A549 (cell line): ENCODE results near the gene GIT1. TPM values are rescaled to one million over a fixed set of nuclear protein-coding genes. Genes with fewer than 3 reads are reported as not detected.

Experiments used
- ATAC-seq, 2 experiments: fragments of 200-7000 bp in 1 of 2; fragments of >200 bp in 1 of 2; cut with Nextera tagmentation in 1 of 2; cut with Tn5 transposase in 1 of 2; 3 replicates each; pipeline versions ENCODE4 v1.8.0 to v1.9.1; 2018 to 2020; ENCODE audit warnings: mild to moderate bottlenecking in 1 of 2, moderate library complexity in 1 of 2
- CTCF ChIA-PET: fragments of 300-600 bp; sonication (Branson Sonifier 250); formaldehyde crosslinking; extraction: SDS; loops from one replicate; lab custom pipeline; 2021; ENCODE audit warnings: antibody characterized with exemption, inconsistent platforms; lab: Yijun Ruan, JAX
- POLR2A ChIA-PET: fragments of 350-600 bp; formaldehyde crosslinking; extraction: SDS; loops from one replicate; lab custom pipeline; 2021; ENCODE audit warnings: antibody characterized with exemption, inconsistent platforms; lab: Yijun Ruan, JAX
- DNase-seq, 2 experiments: peaks; one replicate each; pipeline versions ENCODE4 v3.0.0 to v3.0.0-alpha.2; 2011 to 2016; ENCODE audit warnings: low read depth in 1 of 2, low spot score in 1 of 2
- FAIRE-seq: peaks from 2 replicates; lab custom pipeline; 2011; peaks lifted over from hg19 to GRCh38; lab: Jason Lieb, UNC
- H3K27ac ChIP-seq, 2 experiments: fragments of >200 bp; sonication (Bioruptor Twin); formaldehyde crosslinking; 3 replicates each; pipeline ENCODE4 v1.5.1; 2016 to 2017
- H3K4me1 ChIP-seq: fragments of >200 bp; sonication (Bioruptor Twin); formaldehyde crosslinking; 3 replicates; pipeline ENCODE4 v1.6.1; 2016
- H3K4me2 ChIP-seq: fragments of >200 bp; sonication (Bioruptor Twin); formaldehyde crosslinking; 3 replicates; pipeline ENCODE4 v1.6.1; 2016
- H3K4me3 ChIP-seq: fragments of >200 bp; sonication (Bioruptor Twin); formaldehyde crosslinking; 3 replicates; pipeline ENCODE4 v1.5.1; 2016
- H3K9me3 ChIP-seq: fragments of >200 bp; sonication (Bioruptor Twin); formaldehyde crosslinking; 3 replicates; pipeline ENCODE4 v1.6.1; 2016
- CBX2 ChIP-seq: fragments of 200-600 bp; sonication (generic); IDR thresholded peaks from 2 replicates; pipeline ENCODE4 v1.6.1; 2016; ENCODE audit warnings: low read depth, mild to moderate bottlenecking, borderline replicate concordance
- CEBPB ChIP-seq, 2 experiments: fragments of >200 bp in 1 of 2; sonication (Bioruptor Twin) in 1 of 2; formaldehyde crosslinking in 1 of 2; IDR thresholded peaks; 2 replicates each; pipeline ENCODE4 v1.6.1; 2012 to 2016
- CHD4 ChIP-seq: fragments of 200-600 bp; sonication (generic); IDR thresholded peaks from 2 replicates; pipeline ENCODE4 v1.6.1; 2016; ENCODE audit warnings: antibody characterized with exemption, mild to moderate bottlenecking, borderline replicate concordance
- EHF ChIP-seq: fragments of 250-450 bp; sonication (Bioruptor Pico); IDR thresholded peaks from 2 replicates; pipeline ENCODE4 v1.5.0; 2020; ENCODE audit warnings: mild to moderate bottlenecking
- EHMT2 ChIP-seq: fragments of 200-600 bp; sonication (generic); IDR thresholded peaks from 2 replicates; pipeline ENCODE4 v1.6.1; 2016; ENCODE audit warnings: antibody characterized with exemption, low read depth, mild to moderate bottlenecking, moderate library complexity
- ESRRA ChIP-seq: fragments of 150-350 bp; IDR thresholded peaks from 2 replicates; pipeline ENCODE4 v1.6.1; 2014; ENCODE audit warnings: mild to moderate bottlenecking, low read length, borderline replicate concordance
- FOSL2 ChIP-seq, 2 experiments: fragments of 450-650 bp in 1 of 2; fragments of >200 bp in 1 of 2; sonication (Bioruptor Twin) in 1 of 2; formaldehyde crosslinking; IDR thresholded peaks; 2 replicates each; pipeline versions ENCODE4 v1.5.0 to v1.6.1; 2016 to 2020; ENCODE audit warnings: mild to moderate bottlenecking in 1 of 2, moderate library complexity in 1 of 2
- FOXS1 ChIP-seq: fragments of 250-450 bp; sonication (Bioruptor Pico); IDR thresholded peaks from 2 replicates; pipeline ENCODE4 v1.5.0; 2020; ENCODE audit warnings: mild to moderate bottlenecking, moderate library complexity
- GATA3 ChIP-seq: IDR thresholded peaks from 2 replicates; pipeline ENCODE4 v1.6.1; 2012; ENCODE audit warnings: borderline replicate concordance
- JUN ChIP-seq, 2 experiments: fragments of >200 bp; sonication (Bioruptor Twin); formaldehyde crosslinking; IDR thresholded peaks; 2 replicates in 1 of 2; 3 replicates in 1 of 2; pipeline ENCODE4 v1.6.1; 2016 to 2017
- JUNB ChIP-seq: fragments of >200 bp; sonication (Bioruptor Twin); formaldehyde crosslinking; IDR thresholded peaks from 2 replicates; pipeline ENCODE4 v1.6.1; 2016
- KDM5A ChIP-seq: fragments of 200-600 bp; sonication (generic); IDR thresholded peaks from 2 replicates; pipeline ENCODE4 v1.6.1; 2016; ENCODE audit warnings: antibody characterized with exemption, mild to moderate bottlenecking
- MAFK ChIP-seq: fragments of 450-650 bp; IDR thresholded peaks from 2 replicates; pipeline ENCODE4 v1.6.1; 2014; ENCODE audit not compliant: partially characterized antibody
- MAZ ChIP-seq: fragments of 150-350 bp; IDR thresholded peaks from 2 replicates; pipeline ENCODE4 v1.6.1; 2014; ENCODE audit warnings: antibody characterized with exemption, low read depth, low read length, borderline replicate concordance
- NFE2L2 ChIP-seq: fragments of 150-350 bp; conservative IDR thresholded peaks from 2 replicates; pipeline ENCODE4 v1.6.1; 2014; ENCODE audit warnings: low read length
- NR3C1 ChIP-seq: fragments of >200 bp; sonication (Bioruptor Twin); formaldehyde crosslinking; IDR thresholded peaks from 3 replicates; pipeline ENCODE4 v1.6.1; 2017
- POLR2AphosphoS2 ChIP-seq: conservative IDR thresholded peaks from 2 replicates; pipeline ENCODE4 v1.6.1; 2012; ENCODE audit warnings: low read length, improper control_type of control experiment, inconsistent platforms
- RAD21 ChIP-seq, 2 experiments: fragments of >200 bp in 1 of 2; sonication (Bioruptor Twin) in 1 of 2; formaldehyde crosslinking in 1 of 2; IDR thresholded peaks in 1 of 2; conservative IDR thresholded peaks in 1 of 2; 2 replicates in 1 of 2; 3 replicates in 1 of 2; pipeline ENCODE4 v1.6.1; 2012 to 2018; ENCODE audit warnings: inconsistent platforms in 1 of 2
- RARB ChIP-seq: fragments of 250-450 bp; sonication (Bioruptor Pico); IDR thresholded peaks from 2 replicates; pipeline ENCODE4 v1.8.0; 2021; ENCODE audit warnings: mild to moderate bottlenecking, moderate library complexity
- SREBF2 ChIP-seq: fragments of 450-650 bp; IDR thresholded peaks from 2 replicates; pipeline ENCODE4 v1.6.1; 2014; ENCODE audit warnings: mild to moderate bottlenecking, moderate library complexity
- TFCP2L1 ChIP-seq: fragments of 250-450 bp; sonication (Bioruptor Pico); IDR thresholded peaks from 2 replicates; pipeline ENCODE4 v1.5.0; 2021; ENCODE audit warnings: mild to moderate bottlenecking
- ZC3H11A ChIP-seq: fragments of 450-650 bp; IDR thresholded peaks from 2 replicates; pipeline ENCODE4 v1.6.1; 2014; ENCODE audit warnings: antibody characterized with exemption, mild to moderate bottlenecking
- ZNF302 ChIP-seq: fragments of 250-450 bp; sonication (Bioruptor Pico); IDR thresholded peaks from 2 replicates; pipeline ENCODE4 v1.9.0; 2021; ENCODE audit warnings: inconsistent platforms, mild to moderate bottlenecking, moderate library complexity
- WGBS: methylation state at CpG from one replicate; pipeline ENCODE4 v1.1.6; 2017; ENCODE audit errors: missing lambda C conversion rate; 5-methylcytosine and 5-hydroxymethylcytosine counted together
- polyA plus RNA-seq, 4 experiments: library from polyadenylated mRNA; depleted of rRNA in 3 of 4; stranded (reverse); fragments of >200 nt; fragmentation: RNase III in 1 of 4; extraction: RNeasy Plus Mini Kit Qiagen cat#74134 plus additional on column Dnase treatment in 1 of 4; gene quantifications; 2 replicates in 3 of 4; 3 replicates in 1 of 4; pipeline ENCODE4 v1.2.3, GENCODE V29; 2011 to 2017
- TF ChIP-seq, protein P1 (sequence below): fragments of 200-600 bp; sonication (generic); IDR thresholded peaks from 2 replicates; pipeline ENCODE4 v1.6.1; 2016; ENCODE audit warnings: antibody characterized with exemption, mild to moderate bottlenecking, moderate library complexity
- TF ChIP-seq, protein P2 (sequence below): fragments of >200 bp; sonication (Bioruptor Twin); formaldehyde crosslinking; IDR thresholded peaks from 2 replicates; pipeline ENCODE4 v1.6.1; 2016

The GIT1 gene
- polyA plus RNA-seq, 2 of the 4 experiments (the other 2 are of a cell fraction): 47.8 to 53.0 TPM

DNA sequence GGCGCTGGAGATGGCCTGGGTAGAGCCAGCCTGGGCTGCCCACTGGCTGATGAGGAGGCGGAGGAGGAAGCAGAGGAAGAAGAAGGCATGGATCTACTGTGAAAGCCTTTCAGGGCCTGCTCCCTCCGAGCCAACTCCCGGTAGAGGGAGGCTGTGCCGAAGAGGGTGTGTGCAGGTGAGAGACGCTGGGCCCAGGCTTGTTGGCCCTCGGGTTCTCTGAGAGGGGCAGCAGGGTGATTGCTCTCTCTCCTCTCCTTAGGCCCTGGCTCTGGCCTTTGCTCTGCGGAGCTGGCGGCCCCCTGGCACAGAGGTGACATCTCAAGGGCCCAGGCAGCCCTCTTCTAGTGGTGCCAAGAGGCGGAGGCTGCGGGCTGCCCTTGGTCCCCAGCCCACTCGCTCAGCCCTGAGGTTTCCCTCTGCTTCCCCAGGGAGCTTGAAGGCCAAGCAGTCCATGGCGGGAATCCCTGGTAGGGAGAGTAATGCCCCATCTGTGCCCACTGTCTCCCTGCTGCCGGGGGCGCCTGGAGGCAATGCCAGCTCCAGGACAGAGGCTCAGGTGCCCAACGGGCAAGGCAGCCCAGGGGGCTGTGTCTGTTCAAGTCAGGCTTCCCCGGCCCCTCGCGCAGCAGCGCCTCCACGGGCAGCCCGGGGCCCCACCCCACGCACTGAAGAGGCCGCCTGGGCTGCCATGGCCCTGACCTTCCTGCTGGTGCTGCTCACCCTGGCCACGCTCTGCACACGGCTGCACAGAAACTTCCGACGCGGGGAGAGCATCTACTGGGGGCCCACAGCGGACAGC, 17.4 kb downstream of the GIT1 start:
- ChIA-PET CTCF (interaction anchor here (0.5 to 24.0 kb wide), 11 partner anchors 9 to 521 kb away, joined by 3 to 474 read pairs (median 7); partner anchors contain the start of genes ANKRD13B and CORO6), POLR2A (interaction anchor here (1.7 kb wide), 1 partner anchor 20 kb away, joined by 7 read pairs; no protein-coding TSS in a partner anchor)
- Histone ChIP-seq H3K4me3 (no peak overlapping the region), H3K4me1 (peaks cover 10% of the 10 kb centered on the region; the same call in 2 of the 3 replicates), H3K4me2 (no peak overlapping the region), H3K27ac (no peak overlapping the region), H3K9me3 (no peaks in the 10 kb centered on the region)
- no peak for ATAC-seq
- 90% methylated on average over 24 of the region's 30 CpGs for WGBS
- TF ChIP-seq POLR2AphosphoS2 (no peak), NR3C1 (no peak), SREBF2 (no peak), CBX2 (no peak), EHMT2 (no peak), CHD4 (no peak), EHF (no peak), JUNB (no peak), FOXS1 (CRISPR knock-in tag) (no peak), ZNF302 (CRISPR knock-in tag) (no peak), GATA3 (no peak), KDM5A (no peak), RAD21 (conservative IDR thresholded peaks at IDR 0.05 in 1 of 2, IDR thresholded peaks at IDR 0.05 in 1 of 2) (no peak), MAFK (no peak)
- TF ChIP-seq, protein P1, sequence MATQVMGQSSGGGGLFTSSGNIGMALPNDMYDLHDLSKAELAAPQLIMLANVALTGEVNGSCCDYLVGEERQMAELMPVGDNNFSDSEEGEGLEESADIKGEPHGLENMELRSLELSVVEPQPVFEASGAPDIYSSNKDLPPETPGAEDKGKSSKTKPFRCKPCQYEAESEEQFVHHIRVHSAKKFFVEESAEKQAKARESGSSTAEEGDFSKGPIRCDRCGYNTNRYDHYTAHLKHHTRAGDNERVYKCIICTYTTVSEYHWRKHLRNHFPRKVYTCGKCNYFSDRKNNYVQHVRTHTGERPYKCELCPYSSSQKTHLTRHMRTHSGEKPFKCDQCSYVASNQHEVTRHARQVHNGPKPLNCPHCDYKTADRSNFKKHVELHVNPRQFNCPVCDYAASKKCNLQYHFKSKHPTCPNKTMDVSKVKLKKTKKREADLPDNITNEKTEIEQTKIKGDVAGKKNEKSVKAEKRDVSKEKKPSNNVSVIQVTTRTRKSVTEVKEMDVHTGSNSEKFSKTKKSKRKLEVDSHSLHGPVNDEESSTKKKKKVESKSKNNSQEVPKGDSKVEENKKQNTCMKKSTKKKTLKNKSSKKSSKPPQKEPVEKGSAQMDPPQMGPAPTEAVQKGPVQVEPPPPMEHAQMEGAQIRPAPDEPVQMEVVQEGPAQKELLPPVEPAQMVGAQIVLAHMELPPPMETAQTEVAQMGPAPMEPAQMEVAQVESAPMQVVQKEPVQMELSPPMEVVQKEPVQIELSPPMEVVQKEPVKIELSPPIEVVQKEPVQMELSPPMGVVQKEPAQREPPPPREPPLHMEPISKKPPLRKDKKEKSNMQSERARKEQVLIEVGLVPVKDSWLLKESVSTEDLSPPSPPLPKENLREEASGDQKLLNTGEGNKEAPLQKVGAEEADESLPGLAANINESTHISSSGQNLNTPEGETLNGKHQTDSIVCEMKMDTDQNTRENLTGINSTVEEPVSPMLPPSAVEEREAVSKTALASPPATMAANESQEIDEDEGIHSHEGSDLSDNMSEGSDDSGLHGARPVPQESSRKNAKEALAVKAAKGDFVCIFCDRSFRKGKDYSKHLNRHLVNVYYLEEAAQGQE: no peak
- TF ChIP-seq, protein P2, sequence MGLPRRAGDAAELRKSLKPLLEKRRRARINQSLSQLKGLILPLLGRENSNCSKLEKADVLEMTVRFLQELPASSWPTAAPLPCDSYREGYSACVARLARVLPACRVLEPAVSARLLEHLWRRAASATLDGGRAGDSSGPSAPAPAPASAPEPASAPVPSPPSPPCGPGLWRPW: no peak
- DNase-seq: no peak
- no peak for FAIRE-seq

DNA sequence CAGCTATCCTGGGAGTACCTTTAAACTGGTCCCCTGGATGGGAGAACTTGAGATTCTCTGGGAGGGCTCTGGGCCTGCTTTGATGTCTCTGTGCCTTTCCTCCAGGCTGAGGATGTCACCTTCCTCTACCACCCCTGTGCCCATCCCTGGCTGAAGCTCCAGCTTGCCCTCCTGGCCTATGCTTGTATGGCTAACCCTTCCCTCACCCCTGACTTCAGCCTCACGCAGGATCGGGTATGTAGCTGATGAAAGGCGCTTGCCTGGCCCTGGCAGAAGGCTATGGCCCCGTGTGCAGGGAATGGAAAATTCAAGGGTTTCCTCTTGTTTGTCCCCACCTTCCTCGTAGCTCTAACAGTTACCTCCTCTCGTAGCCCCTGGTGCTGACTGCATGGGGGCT, 18.0 kb downstream of the GIT1 start:
- WGBS: 93% methylated on average over 6 of the region's 6 CpGs
- no peak for DNase-seq
- no peak for TF ChIP-seq RARB (CRISPR knock-in tag)
- no peak for TF ChIP-seq NR3C1
- TF ChIP-seq FOSL2 (IDR thresholded peaks at IDR 0.05): no peak
- TF ChIP-seq FOSL2 (CRISPR knock-in tag; IDR thresholded peaks at IDR 0.05): no peak
- TF ChIP-seq ESRRA: no peak
- TF ChIP-seq ZC3H11A: no peak
- TF ChIP-seq TFCP2L1: no peak
- TF ChIP-seq KDM5A: no peak
- TF ChIP-seq NFE2L2: no peak
- no peak for TF ChIP-seq MAZ
- no peak for TF ChIP-seq JUN (IDR thresholded peaks at IDR 0.05)
- TF ChIP-seq CEBPB (IDR thresholded peaks at IDR 0.05): no peak
- Histone ChIP-seq H3K4me3 (no peak overlapping the region), H3K4me1 (peaks cover 10% of the 10 kb centered on the region; the same call in 2 of the 3 replicates), H3K27ac (no peak overlapping the region), H3K9me3 (no peaks in the 10 kb centered on the region), H3K4me2 (no peak overlapping the region)
- no peak for FAIRE-seq
- ChIA-PET POLR2A (no interaction called here), CTCF (interaction anchor here (0.5 to 24.0 kb wide), 10 partner anchors 10 to 522 kb away, joined by 3 to 474 read pairs (median 8); partner anchors contain the start of genes ANKRD13B and CORO6)
- no peak for ATAC-seq
